Kidney (tissue), 14 donors: ENCODE results near the gene MOB3A. TPM values are rescaled to one million over a fixed set of nuclear protein-coding genes. Genes with fewer than 3 reads are reported as not detected.

ENCODE experiments used
- DNase-seq, 5 donors: peaks; one replicate each; pipeline ENCODE4 v3.0.0-alpha.2; 2013 to 2020
- FAIRE-seq: peaks from 2 replicates; lab custom pipeline; 2012; peaks lifted over from hg19 to GRCh38; lab: Jason Lieb, UNC
- H3K27ac ChIP-seq, 2 donors: one replicate each; pipeline ENCODE4 v1.7.0; 2013; ENCODE audit warnings: low read depth in 2 of 2, low read length in 2 of 2, inconsistent platforms in 1 of 2
- H3K27me3 ChIP-seq: one replicate; pipeline ENCODE4 v1.7.1; 2013; ENCODE audit warnings: low read length, inconsistent platforms; ENCODE audit not compliant: control insufficient read depth, insufficient read depth
- H3K36me3 ChIP-seq, 3 donors: one replicate each; pipeline versions ENCODE4 v1.7.0 to v1.7.1; 2013; ENCODE audit warnings: low read length in 3 of 3, control low read depth in 1 of 3, inconsistent platforms in 1 of 3; ENCODE audit not compliant: insufficient read depth in 3 of 3, control insufficient read depth in 2 of 3
- H3K4me1 ChIP-seq, 3 donors: one replicate each; pipeline versions ENCODE4 v1.7.0 to v1.7.1; 2013; ENCODE audit warnings: low read length in 3 of 3, inconsistent platforms in 1 of 3, low read depth in 1 of 3; ENCODE audit not compliant: control insufficient read depth in 2 of 3, insufficient read depth in 2 of 3
- H3K4me3 ChIP-seq, 3 donors: one replicate each; pipeline versions ENCODE4 v1.7.0 to v1.8.1; 2013; ENCODE audit warnings: low read length in 3 of 3, control low read depth in 1 of 3, inconsistent platforms in 1 of 3
- H3K9ac ChIP-seq, 3 donors: one replicate each; pipeline versions ENCODE4 v1.7.0 to v1.7.1; 2013; ENCODE audit warnings: low read length in 3 of 3, control low read depth in 1 of 3, inconsistent platforms in 1 of 3
- H3K9me3 ChIP-seq, 3 donors: one replicate each; pipeline versions ENCODE4 v1.7.0 to v1.7.1; 2013; ENCODE audit warnings: low read length in 3 of 3, control low read depth in 1 of 3, inconsistent platforms in 1 of 3; ENCODE audit not compliant: control insufficient read depth in 2 of 3, insufficient read depth in 1 of 3
- CTCF ChIP-seq: IDR thresholded peaks from 3 replicates; pipeline ENCODE4 v1.5.1; 2012; ENCODE audit warnings: mild to moderate bottlenecking, moderate library complexity, borderline replicate concordance; ENCODE audit not compliant: insufficient read depth; ENCODE audit errors: extremely low read depth
- intact Hi-C: fragments of 100-400 bp; cut with DNase I; formaldehyde crosslinking; loops from one replicate; pipeline ENCODE4 v1.11.1; 2022
- polyA plus RNA-seq: library from polyadenylated mRNA; stranded (reverse); fragments of 350-450 nt; fragmentation: Illumina TruSeq; extraction: RNeasy Lipid Tissue Mini Kit (QIAGEN cat#74804); gene quantifications from one replicate; pipeline ENCODE4 v1.2.3, GENCODE V29; 2014; ENCODE audit warnings: low read depth, low replicate concordance; ENCODE audit not compliant: insufficient read depth
- total RNA-seq: library from RNA; stranded (reverse); fragmentation: NEBNext Ultra II Directional; extraction: Animal tissue kit (Norgen Biotek cat#: 25700); gene quantifications from one replicate; pipeline ENCODE4 v1.2.1, GENCODE V29; 2021
- donor health status: control.
- donor health status: control.
- donor health status: control.
- donor health status: control.
- donor health status: control.
- donor health status: DM: yes; HTN: yes; CAD: no.
- donor health status: Normal renal cell carcinoma (clear cell type).

MOB3A gene
- total and polyA plus RNA-seq, 2 donors from 2014 or later, result 16.9 to 59.7 TPM

GRCh38 chr19:2064788-2065524 lies 31.2 kb downstream of the MOB3A start:
- TF ChIP-seq CTCF, result no peak
- peak in 3 of 5 donors; percentile 40 to 76 (median 56) for DNase-seq
- Histone ChIP-seq H3K36me3 (no peaks in the 10 kb centered on the region), H3K4me1 (peaks cover 0 to 21% (median 10%) of the 10 kb centered on the region in 3 donors), H3K9me3 (no peaks in the 10 kb centered on the region), H3K4me3 (no peak overlapping the region), H3K9ac (peak overlapping the region in 2 of 3 donors; percentile 21 to 65), H3K27me3 (no peaks in the 10 kb centered on the region), H3K27ac (peak overlapping the region; percentile 63 to 83)
- no peak for FAIRE-seq
- intact Hi-C loops, result no loop called here

GRCh38 chr19:2064395-2064787 lies 31.7 kb downstream of the MOB3A start:
- Histone ChIP-seq H3K9me3 (no peaks in the 10 kb centered on the region), H3K27ac (peak overlapping the region; percentile 63 to 83), H3K27me3 (no peaks in the 10 kb centered on the region), H3K4me1 (peaks cover 0 to 26% (median 16%) of the 10 kb centered on the region in 3 donors), H3K9ac (peak overlapping the region in 1 of 3 donors; percentile 65), H3K4me3 (no peak overlapping the region), H3K36me3 (no peaks in the 10 kb centered on the region)
- DNase-seq (peak in 1 of 5 donors; percentile 63), FAIRE-seq (no peak)
- TF ChIP-seq CTCF, result no peak
- intact Hi-C loops, result no loop called here

- H3K9ac ChIP-seq, result no peak overlapping the region
- FAIRE-seq (no peak), DNase-seq (no peak)
- H3K9me3 ChIP-seq, result no peaks in the 10 kb centered on the region
- peaks cover 0 to 31% (median 17%) of the 10 kb centered on the region in 3 donors for H3K4me1 ChIP-seq
- no peaks in the 10 kb centered on the region for H3K27me3 ChIP-seq
- TF ChIP-seq CTCF, result no peak
- H3K36me3 ChIP-seq, result no peaks in the 10 kb centered on the region
- H3K27ac ChIP-seq, result no peak overlapping the region
- intact Hi-C loops, result no loop called here
- no peak overlapping the region for H3K4me3 ChIP-seq
Observed at GRCh38 chr19:2063824-2064223, 32.3 kb downstream of the MOB3A start.
